NCI-H524 treated with DMSO at 0.1 percent for 48 hours (cell line): ENCODE measurements around the gene TAB2.
"Not testable (repeated sequence)": the region's sequence is repeated elsewhere in the genome, so short reads cannot be mapped to it uniquely, and the experiment has no call there.

Experiments used
- DNase-seq: peaks from one replicate; lab custom pipeline; 2025; lab: John Stamatoyannopoulos, UW

The TAB2 gene

DNA sequence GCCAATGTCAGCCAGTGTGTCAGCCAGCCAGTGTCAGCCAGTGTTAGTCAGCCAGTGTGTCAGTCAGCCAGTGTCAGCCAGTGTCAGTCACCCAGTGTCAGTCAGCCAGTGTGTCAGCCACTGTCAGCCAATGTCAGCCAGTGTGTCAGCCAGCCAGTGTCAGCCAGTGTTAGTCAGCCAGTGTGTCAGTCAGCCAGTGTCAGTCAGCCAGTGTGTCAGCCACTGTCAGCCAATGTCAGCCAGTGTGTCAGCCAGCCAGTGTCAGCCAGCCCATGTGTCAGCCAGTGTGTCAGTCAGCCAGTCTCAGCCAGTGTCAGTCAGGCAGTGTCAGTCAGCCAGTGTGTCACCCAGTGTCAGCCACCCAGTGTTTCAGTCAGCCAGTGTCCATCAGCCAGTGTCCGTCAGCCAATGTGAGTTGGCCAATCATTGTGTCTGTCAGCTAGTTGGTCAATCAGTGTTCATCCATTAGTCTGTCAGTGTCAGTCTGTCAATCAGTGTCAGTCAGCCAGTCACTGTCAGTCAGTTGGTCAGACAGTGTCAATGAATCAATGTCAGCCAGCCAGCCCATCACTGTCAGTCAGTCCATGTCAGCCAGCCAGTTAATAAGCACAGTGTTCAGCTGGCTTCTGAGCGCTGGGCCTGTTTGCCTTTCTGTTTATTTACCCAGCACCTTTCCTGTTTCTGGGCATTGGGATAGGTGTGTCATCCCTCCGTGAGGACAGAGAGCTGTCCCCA, 127.0 kb downstream of the TAB2 start:
- not testable (repeated sequence) for DNase-seq

GRCh38 chr6:149445095-149445466, 127.6 kb downstream of the TAB2 start:
- no peak for DNase-seq

DNA sequence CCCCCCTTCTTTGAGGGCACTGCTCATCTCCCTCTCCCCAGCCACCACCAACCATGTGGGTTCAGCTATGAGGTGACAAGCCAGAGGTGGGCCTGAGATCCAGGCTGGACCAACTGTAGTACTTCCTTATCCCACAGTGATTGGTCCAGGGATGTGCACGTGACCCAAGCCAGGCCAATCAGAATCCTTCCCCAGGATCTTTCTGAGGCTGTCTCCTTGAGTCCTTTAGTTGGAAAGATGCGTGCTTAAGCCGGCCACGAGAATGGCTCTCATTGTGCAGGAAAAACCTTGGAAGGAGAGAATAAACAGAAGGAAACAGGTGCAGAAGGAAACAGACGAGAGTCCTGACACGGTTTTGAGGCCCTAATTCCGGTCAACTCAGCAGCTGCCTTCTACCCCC, 128.1 kb downstream of the TAB2 start:
- DNase-seq, result no peak

DNA sequence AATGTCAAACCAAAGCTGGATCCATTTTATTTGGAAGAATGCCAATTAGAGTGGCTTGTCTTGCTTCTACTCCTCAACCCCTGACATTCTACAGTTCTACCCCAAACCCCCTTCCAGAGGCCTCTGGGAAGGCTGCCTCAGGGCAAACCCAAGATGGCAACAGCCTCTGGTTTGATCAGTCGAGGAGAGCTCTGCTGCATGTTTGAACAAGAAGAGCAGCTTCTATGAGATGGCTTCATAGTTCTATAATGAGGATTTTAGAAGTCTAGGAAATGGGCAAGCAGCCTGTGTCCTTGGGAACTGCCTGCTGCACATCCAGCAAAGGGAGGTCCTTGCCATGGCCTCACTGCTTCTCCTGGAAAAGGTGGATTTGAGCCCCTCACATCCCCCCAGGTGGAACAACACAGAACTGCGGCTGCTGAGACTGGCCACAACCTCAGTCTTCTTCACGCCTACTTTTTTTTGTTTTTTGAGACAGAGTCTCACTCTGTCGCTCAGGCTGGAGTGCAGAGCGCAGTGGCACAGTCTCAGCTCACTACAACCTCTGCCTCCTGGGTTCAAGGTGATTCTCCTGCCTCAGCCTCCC, 129.4 kb downstream of the TAB2 start:
- no peak for DNase-seq

DNA sequence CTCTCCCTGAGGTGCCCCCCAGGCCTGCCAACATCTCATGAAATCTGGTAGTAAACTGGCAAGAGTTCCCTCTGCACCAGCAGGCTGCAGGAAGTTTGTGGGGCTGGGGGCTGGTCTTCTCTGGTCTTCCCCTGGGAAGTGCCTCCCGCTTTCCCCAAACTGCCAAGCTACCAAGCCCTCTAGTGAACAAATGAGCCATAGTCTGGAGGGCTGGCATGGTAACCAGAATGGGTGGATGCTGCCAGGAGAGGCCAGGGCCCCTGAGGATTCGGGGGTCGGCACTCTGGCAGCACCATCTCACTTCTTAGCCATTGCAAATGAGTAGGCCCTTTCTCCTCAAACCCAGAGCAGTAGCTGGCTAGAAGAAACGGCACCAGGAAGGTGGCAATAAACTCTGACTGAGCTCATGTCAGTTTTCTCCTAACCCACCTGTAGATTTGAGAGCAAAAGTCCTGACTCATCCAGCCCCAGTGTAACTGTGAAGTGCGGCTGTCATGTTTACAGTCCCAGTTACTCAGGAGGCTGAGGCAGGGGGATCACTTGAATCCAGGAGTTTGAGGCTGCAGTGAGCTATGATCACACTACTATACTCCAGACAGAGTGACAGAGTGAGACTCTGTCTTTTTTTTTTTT, 131.4 kb downstream of the TAB2 start:
- DNase-seq, result no peak

DNA sequence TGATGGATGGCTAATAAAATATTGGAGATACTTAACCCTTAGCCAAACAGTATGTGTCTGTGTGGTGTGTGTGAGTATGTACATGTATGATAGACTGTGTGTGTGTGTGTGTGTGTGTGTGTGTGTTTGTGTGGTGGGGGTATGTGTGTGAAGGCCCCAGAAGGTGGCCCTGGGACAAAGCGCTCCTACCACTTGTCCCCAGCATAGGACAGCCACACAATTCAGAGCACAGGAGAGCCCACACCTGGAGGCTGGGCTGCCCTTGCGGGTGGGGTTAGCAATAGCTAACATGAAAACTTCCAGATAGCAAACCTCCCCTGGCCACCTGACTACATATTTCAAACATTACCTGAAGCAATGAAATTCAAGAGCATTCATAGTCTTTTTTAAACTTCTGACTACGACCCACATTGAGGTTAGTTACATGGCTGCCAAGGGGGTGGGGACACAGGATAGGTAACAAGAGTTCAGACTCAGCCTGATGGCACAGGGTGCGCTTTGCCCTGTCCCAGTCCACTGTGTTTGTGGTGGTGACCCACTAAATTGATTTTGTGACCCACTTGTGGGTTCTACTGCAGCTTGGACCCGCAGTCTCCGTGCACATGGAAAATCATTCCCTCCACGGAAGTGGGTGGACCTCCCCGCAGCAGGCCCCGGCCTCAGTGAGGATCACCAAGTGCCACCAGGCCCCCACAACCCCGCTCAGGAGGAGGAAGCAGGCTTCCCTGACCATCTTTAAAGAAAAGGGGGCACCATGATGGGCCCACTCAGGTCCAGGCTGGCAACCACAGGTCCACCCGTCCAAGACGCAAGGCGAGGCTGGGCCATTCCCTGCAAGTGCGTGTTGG, 132.5 kb downstream of the TAB2 start:
- DNase-seq, result no peak

DNA sequence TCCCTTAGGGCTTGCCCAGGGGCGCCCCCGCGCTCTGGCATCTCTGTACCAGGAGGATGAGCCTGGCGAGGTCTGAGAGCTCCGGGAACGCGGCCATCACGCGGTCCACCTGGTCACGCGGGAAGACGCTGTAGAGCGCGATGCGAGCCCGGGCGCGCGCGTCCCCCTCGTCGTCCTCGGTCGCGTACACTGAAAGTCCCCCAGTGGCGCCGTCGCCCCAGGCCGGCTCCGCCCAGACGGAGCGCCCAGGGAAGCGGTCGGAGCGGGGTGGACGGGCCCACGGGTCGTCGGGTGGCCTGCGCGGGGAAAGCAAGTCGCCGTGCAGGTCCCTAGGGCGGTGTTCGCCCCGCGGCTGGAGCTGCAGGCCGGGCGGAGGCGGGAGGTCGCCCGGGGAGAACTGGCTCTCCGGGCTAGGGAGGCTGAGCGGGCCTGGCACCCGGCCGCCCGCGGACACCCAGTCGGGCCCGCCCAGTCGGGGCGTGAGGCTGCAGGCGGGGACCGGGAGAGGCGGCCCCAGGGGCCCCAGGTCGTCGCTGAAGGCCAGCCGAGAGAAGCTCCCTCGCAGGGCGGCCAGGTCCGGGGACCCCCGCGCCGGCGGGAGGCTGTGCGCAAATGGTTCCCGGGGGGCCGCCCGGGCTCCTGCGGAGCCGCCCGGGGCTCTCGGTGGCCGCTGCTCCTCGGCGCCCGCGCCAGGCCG, 133.3 kb downstream of the TAB2 start:
- DNase-seq, result no peak

DNA sequence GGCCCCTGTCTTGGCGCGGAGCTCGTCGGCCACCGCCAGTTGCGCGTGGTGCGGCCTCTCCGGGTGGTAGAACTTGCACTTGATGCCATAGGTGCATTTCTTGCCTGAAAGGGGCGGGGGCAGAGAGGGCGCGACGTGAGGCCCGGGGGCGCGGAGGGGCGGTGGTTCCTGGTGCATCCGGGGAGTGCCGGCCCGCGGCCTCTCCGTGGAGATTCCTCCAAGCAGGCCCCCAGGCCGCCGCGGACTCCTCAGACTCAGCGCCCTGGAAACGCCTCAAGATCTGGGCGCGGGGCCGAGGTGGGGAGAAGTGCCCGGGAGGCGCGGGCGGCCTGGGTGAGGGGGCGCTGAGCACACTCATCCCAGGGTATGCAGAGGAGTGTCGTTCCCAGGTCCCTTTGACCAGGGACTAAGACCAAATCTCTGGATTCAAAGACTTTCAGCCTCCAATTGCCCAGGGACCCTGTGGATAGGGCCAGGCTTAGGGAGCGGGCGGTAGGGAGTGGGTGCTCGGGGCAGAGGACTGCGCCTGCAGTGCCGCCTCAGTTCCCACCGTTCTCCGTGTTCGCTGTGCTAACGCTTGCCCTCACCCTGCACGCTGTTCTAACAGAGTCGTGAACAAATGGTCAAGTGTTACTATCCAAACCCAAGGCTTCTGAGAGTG, 134.0 kb downstream of the TAB2 start:
- DNase-seq, result no peak

DNA sequence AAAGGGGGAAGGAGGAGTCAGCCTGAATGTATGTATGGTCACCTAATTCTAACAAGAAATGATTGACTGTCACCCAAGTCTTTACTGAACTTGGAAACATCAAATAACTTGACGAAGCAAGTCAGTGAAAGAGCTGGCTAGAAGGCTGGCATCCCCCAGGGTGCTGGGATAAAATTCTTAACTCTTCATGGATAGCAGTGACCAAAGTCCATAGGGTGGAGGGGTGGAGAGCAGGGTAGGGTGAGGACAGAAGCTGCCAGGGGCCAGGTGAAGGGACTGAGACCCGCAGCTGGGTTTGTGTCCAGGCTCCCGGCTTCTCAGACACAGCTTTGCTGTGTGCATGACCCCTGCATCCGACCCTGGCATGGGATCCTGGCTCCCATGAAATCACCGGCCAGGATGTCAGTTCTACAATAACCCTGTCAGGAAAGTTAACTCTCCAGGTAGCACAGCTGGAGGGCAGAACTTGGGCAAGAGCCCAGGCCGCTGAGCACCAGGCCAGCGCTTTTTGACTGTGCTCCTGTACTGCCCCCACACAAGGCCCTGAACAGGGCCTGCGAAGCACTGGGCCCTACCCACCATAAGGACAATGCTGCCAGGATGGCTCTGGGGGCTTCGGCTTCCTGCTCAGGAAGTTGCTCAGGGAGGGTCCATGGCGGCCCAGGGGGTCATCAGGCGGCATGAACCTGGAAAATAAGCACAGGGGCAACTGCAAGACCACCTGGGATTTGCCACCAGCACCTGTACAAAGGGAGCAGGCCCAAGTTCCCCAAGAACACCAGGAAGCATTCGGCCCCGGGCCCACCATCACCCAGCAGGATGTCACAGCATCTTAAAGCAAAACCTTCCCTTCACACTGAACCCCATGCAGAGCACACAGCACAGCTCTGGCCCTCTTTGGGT, 134.8 kb downstream of the TAB2 start:
- no peak for DNase-seq

- DNase-seq, result no peak
Observed at GRCh38 chr6:149453597-149454345, 136.3 kb downstream of the TAB2 start.

- no peak for DNase-seq
Observed at GRCh38 chr6:149454346-149454848, 136.9 kb downstream of the TAB2 start.

- no peak for DNase-seq
Observed at GRCh38 chr6:149455031-149455732, 137.7 kb downstream of the TAB2 start.

DNA sequence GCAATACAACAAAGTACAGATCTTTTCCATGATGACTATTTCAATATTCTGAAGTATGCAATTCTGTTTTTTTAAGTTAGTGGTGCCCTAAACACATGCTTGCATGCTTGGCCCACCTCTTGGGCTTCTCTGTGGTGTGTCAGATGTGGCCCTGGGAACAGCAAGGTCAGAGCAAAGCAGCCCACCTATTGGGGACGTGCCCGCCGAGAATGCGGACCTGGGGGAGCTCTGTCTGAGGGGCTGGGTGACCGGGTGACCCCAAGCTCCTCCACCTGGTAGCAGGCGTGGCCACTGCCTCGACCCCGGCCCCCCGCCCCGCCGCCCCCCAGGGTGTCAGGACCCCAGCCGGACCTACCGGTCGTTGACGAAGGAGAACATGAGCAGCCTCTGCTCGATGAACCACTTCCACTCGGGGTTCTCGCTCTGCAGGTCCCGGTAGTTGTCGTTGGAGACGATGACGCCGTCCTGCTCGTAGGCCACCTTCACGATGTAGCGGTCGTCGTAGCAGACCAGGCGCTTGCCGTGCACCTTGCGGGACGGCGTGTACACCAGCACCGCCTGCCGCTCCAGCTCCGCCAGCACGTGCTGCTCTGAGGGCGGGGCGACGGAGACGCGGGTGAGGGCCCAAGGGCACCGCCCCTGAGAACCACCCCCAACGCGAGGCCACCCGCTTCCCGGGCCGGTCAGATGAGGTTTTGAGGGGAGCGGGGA, 139.0 kb downstream of the TAB2 start:
- DNase-seq, result no peak

DNA sequence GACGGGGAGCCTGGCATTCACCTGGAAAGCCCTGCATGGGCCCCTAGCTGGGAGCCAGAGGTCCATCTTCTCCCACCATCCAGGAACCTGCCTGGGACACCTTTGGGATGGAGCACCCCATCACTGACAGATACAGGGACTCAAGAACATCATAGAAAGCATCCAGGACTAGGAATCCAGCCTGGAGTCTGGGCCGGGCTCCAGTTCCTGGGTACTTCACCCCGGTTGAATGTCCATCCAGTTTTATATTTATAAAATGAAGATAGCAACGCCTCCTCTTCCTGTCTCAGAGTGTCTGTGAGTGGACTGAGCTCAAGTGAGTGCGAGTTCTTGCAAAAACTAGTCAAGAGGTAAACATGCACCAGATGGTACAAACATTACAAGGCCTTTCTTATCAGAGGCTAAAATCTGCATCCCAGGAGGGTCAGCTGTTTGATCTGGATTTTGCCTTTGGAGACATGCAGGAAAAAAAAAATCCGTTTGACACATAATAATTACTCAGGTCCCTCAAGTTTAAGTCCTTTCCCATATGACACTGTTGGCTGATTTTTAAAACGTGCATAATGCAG, 139.9 kb downstream of the TAB2 start:
- no peak for DNase-seq

DNA sequence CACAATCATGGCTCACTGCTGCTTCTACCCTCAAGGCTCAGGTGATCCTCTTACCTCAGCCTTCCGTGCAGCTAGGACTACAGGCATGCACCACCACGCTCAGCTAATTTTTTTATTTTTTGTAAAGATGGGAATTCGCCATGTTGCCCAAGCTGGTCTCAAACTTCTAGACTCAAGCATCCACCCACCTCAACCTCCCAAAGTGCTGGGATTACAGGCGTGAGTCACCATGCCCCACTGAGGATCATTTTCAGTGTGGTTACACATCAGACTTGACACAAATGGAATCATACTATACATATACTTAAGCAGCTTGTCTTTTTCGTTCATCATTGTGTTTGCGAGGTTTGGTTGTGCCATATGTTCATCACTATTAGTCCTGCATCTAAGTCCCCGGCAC, 140.7 kb downstream of the TAB2 start:
- DNase-seq, result no peak

- DNase-seq, result no peak
Observed at GRCh38 chr6:149458806-149459205, 141.3 kb downstream of the TAB2 start.

DNA sequence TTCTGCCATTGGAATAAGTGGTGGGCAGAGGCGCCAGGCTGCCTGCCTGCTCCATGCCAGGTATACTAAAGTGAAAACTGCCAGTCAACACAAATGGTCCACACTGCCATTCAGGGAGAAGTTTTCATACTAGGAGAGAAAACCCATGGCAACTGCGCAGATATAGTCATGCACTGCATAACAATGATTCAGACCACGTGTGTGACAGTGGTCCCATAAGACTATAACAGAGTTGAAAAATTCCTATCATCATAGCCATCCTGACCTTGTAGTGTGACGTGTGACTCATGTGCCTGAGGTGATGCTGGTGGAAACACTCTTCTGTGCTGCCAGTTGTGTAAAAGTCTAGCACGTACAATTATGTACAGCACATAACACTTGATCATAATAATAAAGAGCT, 142.2 kb downstream of the TAB2 start:
- DNase-seq, result no peak

DNA sequence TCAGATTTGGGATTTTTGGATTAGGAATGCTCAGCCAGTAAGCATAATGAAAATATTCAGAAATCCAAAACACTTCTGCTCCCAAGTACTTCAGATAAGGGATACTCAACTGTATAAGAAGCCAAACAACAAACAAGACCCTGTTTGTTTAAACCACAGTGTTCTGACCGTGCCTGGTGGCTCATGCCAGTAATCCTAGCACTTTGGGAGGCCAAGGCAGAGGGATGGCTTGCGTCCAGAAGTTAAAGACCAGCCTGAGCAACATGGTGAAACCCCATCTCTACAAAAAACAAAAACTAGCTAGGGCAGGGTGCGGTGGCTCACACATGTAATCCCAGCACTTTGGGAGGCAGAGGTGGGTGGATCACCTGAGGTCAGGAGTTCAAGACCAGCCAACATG, 142.7 kb downstream of the TAB2 start:
- not testable (repeated sequence) for DNase-seq
